Kidney tubule cell (primary cell): Measurements from ENCODE around the gene NR3C1.

ENCODE experiments used
- DNase-seq: peaks from one replicate; pipeline ENCODE4 v3.0.0-alpha.2; 2018; ENCODE audit warnings: low spot score

NR3C1 gene

DNA sequence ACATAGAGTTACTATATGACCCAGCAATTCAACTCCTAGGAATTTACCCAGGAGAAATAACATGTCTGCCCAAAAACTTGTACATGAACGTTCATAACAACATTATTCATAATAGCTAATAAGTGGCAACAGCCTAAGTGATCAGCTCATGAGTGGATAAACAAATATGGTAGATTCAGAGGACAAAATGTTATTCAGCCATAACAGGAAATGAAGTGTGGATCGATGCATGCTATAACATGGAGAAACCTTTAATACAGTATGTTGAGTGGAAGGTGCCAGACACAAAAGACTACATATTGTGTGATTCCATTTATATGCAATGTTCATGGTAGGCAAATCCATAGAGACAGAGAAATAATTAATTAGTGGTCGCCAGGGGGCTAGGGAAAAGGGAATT is 22.3 kb upstream of the NR3C1 start:
- DNase-seq, result no peak

DNA sequence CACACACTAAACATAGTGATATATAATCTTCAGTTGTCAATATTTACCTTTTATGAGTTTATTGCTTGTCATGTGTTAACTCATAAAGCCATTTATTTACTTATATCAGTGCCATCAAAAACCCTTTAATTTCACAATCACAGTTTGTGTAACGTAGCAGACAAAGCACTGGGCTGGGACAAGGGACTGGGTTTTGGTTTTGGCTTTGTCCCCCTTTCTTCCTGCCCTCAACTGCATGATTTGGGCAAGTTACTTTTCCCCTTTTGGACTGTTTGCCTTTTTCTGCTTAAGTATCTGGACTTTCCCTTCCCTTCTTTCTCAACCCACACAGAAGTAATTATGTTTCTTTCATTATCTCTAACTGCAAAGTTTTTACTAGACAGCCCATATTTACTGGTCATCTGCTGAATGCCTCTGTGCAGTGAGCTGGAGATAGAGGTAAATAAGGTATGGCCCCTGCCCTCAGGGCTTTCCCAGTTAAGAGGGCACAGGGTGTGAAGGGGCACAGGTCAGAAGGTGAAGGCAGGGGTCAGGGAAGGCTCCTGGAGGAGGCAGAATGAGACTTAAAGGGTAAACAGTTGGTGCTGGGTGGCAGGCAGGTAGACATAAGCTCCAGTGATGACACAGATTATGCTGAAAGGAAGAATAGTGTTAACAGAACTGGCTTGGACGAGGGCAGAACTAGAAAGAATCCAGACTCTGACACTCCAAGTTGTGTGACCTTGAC is 14.8 kb upstream of the NR3C1 start:
- no peak for DNase-seq

DNA sequence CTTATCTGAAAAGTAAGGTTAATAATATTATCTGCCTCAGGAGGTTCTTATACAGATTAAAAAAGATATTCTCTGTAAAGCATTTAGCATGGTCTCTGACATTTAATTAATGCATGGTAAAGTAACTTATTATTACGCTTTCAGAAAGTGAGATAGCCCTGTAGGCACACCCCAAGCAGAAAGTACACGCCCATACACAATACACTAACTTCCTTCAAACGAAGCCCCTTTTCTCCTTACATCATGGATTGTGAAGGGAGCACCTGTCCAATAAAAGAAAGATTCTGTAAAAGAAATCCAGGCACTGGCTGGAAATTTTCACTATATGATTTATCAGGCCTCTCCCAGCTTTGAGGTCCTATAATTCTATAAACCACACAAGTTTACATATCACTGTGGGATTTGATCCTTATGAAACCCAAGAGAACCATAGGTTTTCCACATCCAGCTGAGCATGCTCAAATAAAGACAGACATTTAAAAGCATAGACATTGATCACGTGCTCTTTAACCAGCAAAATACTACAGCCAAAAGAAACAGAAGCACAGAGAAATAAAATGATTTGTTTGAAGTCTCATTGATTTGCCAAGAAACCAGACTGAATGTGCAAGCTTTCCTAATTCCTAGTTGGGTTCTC is 14.1 kb upstream of the NR3C1 start:
- no peak for DNase-seq

DNA sequence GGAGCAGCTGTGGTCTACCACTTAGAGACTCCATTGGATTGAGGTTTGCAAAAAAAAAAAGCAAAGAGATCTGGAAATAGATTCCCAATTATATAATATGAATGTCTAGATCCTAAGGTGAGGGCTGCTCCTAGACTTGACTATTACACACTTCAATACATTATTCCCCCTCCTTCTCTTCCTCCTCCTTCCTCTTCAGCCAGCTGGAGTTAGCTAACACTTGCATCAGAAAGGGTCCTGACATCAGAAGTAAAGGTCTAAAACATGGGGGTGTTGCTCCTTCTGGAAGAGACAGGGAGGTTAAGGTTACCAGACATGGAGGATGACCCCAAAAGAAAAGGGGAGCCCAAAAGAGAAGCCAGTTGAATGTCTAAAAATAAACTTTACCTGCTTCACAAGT is 12.9 kb upstream of the NR3C1 start:
- no peak for DNase-seq

DNA sequence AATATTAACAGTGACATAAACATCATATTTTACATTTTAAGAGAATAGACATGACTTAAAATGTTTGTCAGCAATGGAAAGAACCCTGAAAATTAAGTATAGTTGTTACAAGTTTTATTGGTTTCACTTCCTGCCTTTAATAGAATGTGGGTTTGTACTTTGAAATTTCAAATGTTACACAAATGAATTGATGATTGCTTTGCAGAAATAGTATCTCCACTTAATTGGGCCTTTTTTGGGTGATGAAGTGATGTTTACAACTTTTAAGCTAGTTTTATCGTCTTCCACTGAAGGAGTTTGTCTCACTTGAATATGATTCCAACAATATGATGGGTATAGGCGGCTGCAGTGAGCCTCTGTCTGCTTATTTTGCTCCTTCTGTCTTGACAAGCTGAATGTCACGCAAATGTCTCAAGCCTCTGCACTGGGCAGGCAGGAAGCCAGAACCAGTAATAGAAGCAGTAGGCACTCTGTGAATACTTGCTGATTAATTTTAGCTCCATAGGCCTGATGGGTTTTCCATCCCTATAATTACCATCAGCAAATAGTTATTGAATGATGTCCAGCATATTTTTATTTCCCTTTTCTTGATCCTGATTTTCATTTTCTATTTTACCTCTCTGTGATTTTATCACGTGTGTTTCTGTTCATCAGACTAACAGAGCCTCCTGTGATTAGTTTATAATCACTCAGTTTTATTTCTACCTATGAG is 10.6 kb upstream of the NR3C1 start:
- no peak for DNase-seq

DNA sequence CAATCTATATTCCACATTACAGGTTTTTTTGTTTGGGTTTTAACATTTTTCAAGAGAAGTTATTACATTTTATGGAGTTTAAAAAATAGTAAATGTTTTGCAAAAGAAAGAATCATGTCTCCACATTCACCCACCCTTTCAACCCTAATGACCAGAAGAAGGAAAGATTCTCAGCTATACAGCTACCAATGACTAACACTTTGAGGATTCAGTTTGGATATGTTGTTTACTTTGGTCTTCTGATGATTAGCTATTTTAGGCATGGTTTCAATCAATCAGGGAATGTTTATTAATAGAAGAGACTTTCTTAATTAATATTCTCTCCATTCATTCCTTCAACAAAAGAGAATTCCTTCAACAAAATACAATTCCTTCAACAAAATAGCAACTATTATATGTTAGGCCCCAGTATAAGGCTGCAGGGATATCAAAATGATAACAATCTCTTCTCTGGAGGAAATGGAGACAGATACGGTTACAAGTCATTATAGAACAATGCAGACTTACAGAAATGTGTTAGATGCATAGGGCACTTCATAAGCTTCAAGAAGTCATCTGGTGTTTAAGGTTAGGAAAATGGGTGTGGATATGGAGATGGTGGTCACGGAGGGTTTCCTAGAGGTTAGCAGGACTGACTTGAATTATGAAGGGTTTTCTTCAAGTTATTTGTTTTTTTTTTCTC is 9.3 kb upstream of the NR3C1 start:
- DNase-seq, result no peak

DNA sequence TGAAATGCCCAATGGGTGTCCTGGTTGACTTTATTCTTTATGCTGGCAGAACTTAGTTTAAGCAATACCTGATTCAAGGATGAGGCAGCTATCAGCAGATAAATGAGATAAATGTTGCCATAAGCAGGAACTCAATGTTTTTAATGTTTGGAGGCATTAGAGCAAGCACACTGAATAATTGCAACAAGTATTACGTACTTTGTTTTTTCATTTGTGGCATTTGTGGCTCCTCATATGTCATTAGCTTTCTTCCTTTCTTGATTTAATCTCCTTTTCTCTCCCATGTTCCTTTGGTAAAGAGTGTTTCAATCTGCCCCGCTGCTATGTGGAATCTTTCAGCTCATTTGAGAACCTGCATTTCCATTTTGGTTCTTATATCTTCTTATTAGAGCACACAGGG is 6.4 kb upstream of the NR3C1 start:
- DNase-seq, result no peak

DNA sequence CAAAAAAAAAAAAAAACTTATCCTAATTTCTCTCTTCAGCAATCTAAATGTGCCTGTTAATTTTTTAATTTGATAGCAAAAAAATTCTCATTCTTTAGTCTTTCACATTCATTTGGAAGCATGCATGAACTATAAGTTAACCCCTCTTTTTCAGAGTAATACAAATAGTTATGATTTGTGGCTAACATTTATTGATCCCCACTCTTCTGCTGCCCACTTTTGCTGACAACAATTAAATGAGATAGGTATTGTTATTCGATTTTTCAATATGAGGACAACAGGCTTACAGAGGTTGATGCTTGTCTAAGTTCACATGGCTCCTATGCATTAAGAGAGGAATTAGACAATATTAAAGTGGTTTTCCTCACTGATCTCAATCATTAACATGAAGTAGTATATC is 2.9 kb upstream of the NR3C1 start:
- DNase-seq, result no peak

DNA sequence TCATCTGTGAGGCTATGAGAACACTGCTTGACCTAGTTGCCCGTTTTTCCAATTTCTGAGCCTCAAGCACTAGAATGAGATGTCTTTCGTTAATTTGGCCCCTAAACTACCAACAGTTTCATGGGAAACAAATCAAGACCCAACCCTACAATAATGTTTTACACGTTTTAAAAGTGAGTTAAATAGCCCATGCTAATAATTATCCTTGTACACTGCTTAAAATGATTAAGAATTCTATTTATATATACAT is 2.3 kb upstream of the NR3C1 start:
- DNase-seq, result no peak

DNA sequence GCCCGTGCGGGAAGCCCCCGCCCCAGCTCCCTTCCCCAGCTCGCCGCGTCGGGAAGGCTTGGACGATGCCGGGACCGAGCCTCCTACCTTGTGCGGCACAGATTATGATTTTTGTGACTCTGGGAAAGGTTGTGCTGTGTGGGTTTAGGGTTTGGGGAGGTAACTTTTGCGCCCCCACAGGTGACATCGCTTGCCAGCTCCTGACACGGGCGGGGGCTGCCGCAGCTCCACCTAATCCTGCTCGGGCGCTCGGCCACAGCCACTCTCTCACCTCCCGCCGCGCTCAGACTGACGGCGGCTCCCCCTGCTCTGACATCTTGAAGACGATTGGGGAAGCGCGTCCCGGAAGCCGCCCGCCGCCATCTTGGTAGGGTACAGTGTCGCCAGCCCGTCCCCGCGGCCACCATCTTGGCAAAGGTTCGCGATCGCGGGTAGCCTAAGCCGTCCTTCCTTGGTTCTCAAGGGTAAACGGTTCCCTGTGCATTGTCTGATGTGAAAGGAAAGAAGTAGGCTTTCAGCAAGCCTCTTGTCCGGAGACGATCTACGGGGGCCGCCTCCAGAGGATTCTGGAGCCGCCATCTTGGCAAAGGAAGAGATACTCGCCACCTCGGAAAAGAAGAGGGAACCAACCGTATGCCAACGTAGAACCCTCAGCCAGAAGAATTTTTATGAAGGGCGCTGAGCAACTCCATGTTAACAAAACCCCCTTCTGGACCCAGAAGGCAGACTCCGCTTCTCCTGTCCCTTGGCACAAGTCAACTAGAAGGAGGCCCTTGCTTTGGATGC is 1.8 kb upstream of the NR3C1 start:
- peak; percentile 85 for DNase-seq

DNA sequence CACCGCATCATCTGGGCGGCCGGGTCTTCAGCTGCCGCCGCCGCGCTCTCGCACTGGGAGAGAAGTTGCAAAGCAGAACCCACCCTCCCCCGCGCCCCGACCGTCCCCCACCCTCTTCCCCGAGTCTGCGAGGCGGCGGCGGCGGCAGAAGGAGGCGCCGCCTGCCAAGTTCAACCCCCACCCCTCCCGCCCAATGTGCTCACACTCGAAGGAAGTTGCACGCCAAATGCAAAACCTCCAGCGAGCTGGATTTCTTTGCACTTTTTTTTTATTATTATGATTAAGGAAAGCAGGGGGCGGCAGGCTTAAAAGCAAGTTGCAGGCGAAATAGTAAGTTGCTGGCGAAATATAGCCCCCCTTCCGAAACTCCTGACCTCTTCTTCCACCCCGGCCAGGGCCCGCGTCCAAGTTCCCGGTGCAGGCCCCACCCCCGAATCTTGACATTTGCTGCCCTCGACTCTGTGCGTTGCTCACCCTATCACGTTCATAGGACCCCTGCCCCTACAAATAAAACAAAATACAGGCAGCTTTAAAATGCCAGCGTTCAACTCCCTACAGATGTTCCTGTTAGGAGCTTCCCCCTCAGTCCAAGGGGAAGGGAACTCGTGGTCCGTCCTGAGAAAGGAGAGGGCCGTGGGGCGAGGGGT is 1.1 kb upstream of the NR3C1 start:
- DNase-seq, result peak; percentile 84

DNA sequence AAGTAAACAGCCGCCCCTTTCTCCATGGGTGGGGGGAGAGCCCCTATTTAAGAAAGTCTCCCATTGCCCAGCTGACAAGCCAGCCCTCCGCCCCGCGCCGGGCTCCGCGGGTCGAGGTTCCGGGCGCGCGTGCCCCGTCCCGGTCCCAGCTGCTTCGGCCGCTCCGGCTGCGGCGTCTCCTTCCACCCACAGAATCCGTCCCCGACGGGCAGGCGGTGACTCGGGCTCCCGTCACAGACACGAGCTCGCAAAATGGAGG is 223 bp downstream of the NR3C1 start:
- no peak for DNase-seq

DNA sequence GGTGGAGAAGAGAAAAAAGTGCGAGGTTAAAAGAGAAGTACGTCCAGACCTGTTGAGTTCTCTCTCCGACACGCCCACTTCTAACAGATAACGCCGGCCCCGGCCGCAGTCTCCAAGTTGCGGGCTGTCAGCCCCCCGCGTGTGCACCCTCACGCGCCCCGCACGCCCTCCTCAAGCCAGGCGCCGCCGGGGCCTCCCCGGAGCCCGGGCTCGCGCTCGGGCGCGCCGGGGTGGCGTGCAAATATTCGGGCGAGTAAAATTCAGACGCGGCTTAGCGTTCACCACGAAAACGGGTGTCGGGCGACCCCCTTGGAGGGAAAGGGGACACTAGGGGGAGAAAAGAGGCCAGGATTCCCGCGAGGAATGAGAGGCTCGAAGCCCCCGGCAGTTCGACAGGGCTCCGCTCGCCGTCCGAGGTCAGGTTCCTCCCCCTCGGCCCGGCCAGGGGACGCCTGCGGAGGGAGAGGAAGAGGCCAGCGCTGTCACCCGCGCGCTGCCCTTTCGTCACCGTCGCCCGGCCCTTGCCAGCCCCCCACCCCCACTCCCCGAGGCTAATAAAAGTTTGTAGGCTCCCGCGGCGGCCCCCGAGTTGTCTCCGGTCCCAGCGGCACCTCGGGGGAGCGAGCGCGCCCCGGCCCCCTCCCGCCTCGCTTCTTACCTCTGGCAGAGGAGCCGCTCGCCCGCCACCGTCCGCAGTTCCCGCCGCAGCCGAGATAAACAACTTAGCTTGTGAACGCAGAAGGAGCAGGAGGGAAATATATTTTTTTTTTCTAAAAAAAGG is 743 bp downstream of the NR3C1 start:
- DNase-seq, result peak; percentile 46

DNA sequence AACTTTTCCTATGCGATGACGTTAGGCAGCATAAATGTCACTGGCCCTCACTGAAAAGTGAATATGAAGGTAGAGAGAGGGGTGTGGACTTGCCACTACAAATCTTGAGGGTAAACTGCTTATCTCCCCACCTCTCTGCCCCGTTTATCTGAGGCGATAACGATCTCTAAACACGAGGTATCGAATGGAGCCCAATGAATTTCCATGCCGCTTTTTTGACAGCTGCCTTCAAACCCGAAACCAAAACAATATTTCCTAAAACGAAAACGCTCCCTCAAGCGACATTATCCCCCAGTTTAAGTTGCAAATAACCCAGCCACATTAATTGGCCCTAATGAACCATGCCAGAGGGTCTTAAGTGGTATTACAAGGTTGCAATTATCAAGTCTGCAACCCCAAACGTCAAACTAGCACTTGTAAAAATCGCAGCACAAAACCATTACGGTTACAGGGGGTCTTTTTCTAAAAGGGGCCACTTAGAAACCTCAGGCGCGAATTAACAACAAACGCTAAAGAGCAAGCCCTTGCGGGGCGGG is 1.4 kb downstream of the NR3C1 start:
- DNase-seq, result peak; percentile 12

DNA sequence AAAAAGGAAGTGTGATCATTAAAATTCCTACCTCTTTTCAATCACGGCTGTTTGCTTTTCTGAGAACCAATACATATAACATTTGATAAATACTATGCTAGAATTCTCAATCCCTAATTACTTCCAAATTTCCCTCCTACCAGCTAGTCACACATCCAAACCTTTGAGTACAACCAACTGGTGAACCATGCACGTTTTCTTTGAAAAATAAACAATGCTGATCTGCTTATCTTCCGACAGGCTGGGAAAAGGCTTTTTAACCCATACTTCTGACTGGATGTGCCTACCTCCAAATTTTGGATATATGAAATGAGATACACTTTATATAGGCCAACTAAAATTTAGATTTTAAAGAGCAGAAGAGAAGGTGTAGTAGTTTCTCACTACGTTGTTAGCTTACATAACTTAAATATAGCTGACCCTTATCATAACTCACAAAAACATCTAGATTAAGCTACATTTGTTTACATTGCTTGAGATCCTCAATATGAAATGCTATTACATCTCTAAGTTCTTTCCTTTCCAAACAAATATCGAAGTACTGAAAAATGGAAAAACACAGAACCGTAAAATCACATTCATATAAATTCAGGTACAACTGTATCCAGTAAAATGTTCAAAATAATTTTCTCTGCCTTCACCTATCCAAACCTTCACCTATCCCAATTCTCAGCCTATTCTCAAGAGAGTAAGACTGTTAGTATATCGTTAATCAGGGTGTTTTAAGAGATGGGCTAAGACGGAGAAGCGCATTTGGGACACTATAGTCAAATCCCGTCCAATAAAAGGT is 2.1 kb downstream of the NR3C1 start:
- DNase-seq, result no peak

DNA sequence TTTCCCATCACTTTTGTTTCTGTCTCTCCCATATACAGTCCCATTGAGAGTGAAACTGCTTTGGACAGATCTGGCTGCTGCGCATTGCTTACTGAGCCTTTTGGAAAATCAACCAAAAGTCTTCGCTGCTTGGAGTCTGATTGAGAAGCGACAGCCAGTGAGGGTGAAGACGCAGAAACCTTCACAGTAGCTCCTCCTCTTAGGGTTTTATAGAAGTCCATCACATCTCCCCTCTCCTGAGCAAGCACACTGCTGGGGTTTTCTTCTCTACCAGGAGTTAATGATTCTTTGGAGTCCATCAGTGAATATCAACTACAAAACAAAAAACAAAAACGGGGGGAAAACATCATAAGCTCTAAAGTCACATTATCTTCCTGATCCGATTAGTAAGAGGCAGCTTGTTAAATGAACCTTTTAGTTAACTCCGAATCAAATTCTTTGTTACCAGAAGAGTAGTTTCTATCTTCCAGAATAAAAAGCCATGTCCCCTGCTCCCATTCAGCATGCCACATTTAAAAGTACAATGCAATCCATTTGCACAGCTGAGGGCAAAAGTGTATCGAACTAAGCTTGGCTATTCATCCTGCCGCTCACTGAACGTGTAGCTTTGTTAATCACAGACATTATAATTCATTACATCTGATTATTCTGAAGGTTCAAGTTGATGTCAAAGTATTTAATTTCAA is 2.8 kb downstream of the NR3C1 start:
- peak; percentile 32 for DNase-seq

DNA sequence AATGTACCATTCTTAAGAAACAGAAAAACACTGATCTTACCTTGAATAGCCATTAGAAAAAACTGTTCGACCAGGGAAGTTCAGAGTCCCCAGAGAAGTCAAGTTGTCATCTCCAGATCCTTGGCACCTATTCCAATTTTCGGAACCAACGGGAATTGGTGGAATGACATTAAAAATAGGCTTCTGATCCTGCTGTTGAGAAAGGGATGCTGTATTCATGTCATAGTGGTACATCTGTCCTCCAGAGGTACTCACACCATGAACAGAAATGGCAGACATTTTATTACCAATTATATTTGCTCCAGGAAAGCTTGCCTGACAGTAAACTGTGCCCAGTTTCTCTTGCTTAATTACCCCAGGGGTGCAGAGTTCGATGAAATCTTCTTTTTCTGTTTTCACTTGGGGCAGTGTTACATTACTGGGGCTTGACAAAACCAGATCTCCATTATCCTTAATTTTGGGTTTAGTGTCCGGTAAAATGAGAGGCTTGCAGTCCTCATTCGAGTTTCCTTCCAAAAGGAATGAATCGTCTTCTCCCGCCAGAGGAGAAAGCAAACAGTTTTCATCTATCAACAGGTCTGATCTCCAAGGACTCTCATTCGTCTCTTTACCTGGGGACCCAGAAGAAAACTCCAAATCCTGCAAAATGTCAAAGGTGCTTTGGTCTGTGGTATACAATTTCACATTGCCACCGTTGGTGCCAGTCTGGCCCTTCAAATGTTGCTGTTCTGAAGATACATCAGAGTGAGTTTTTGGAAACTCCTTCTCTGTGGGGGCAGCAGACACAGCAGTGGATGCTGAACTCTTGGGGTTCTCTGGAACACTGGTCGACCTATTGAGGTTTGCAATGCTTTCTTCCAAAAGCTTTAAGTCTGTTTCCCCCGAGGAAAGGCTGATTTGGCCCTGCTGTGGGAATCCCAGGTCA is 3.6 kb downstream of the NR3C1 start:
- no peak for DNase-seq

DNA sequence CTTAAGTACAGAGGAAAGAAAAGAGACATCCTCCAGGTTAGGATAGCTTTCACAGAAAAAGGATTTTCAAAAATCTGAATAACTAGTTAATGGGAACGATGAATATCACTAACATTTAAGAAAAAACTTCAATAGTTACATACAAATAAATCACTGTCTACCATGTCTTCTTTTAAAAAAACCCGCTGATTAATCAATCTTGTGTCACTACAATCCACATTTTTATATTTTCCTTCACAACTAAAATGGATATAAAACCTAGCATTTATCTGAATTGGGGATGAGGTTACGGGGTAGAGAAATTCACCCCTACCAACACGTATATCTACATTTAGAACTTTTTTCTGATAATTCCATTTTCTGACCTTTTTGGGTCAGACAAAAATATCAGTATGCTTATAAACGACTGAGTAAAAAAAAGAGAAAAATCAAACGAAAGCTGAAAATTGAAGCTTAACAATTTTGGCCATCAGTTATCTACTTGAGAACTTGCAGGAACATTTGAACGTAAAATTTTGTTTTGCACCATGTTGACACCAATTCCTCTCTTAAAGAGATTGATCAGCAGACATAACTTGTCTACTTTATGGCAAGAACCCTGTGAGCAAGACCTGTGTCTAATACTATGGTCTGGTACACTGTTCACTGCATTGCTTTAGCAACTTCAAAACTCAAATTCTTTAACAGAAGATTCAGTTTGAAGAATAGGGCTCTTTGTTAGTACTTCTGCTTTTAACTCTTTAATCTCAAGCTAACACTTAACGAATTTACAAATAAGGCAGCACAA is 4.8 kb downstream of the NR3C1 start:
- DNase-seq, result no peak
